Endothelial cell (in vitro differentiated cells): ENCODE data around the gene CMTM7. TPM values are rescaled to one million over a fixed set of nuclear protein-coding genes. Genes with fewer than 3 reads are reported as not detected.

Experiments
- DNase-seq: peaks from one replicate; pipeline ENCODE4 v3.0.0; 2021; ENCODE audit warnings: low spot score
- H3K27ac Mint-ChIP-seq: one replicate; pipeline ENCODE4 v1.8.0; 2021; ENCODE audit warnings: mixed read lengths, inconsistent platforms; ENCODE audit not compliant: unreplicated experiment
- H3K27me3 Mint-ChIP-seq: one replicate; pipeline ENCODE4 v1.8.0; 2021; ENCODE audit warnings: mild to moderate bottlenecking, moderate library complexity, mixed read lengths, inconsistent platforms; ENCODE audit not compliant: unreplicated experiment
- H3K36me3 Mint-ChIP-seq: one replicate; pipeline ENCODE4 v1.8.0; 2021; ENCODE audit warnings: mild to moderate bottlenecking, low read depth, mixed read lengths, inconsistent platforms; ENCODE audit not compliant: unreplicated experiment
- H3K4me1 Mint-ChIP-seq: one replicate; pipeline ENCODE4 v1.8.0; 2021; ENCODE audit warnings: mild to moderate bottlenecking, mixed read lengths, inconsistent platforms; ENCODE audit not compliant: unreplicated experiment
- H3K4me3 Mint-ChIP-seq: one replicate; pipeline ENCODE4 v1.8.0; 2021; ENCODE audit warnings: mild to moderate bottlenecking, mixed read lengths, inconsistent platforms; ENCODE audit not compliant: unreplicated experiment
- H3K9me3 Mint-ChIP-seq: one replicate; pipeline ENCODE4 v1.8.0; 2021; ENCODE audit warnings: mixed read lengths, inconsistent platforms; ENCODE audit not compliant: unreplicated experiment
- total RNA-seq: library from RNA; stranded (reverse); fragmentation: NEBNext Ultra II Directional; extraction: Animal tissue kit (Norgen Biotek cat#: 25700); gene quantifications from one replicate; pipeline ENCODE4 v1.2.1, GENCODE V29; 2021; ENCODE audit not compliant: unreplicated experiment
- TF ChIP-seq, protein P1 (sequence below): fragments of 200-600 bp; sonication (generic); IDR thresholded peaks from one replicate; pipeline ENCODE4 v1.5.0; 2021; ENCODE audit warnings: antibody characterized with exemption; ENCODE audit not compliant: unreplicated experiment

The CMTM7 gene
- total RNA-seq, 1 donor from 2014 or later = 54.4 TPM

DNA sequence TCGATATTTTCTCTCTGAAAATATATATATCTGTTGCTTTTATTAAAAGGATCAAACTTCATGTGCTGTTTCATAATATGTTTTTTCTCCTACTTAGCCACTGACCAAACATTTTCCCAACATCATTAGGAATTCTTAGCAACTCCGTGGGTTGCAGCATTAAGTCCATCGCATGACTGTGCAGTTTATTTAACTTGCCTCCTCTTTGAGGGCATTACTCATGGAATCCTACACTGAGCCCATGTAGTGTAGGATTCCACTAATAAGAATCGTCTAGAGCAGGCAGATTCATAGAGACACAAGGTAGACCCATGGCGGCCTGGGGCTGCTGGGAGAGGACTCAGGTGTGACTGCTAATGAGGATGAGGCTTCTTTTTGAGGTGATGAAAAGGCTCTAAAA lies 61.7 kb downstream of the CMTM7 start:
- Mint-ChIP-seq H3K4me3 (no peak overlapping the region), H3K27ac (peak overlapping the region; percentile 72), H3K4me1 (peaks cover 39% of the 10 kb centered on the region), H3K9me3 (no peaks in the 10 kb centered on the region), H3K36me3 (peaks cover 32% of the 10 kb centered on the region), H3K27me3 (peaks cover 8% of the 10 kb centered on the region)
- TF ChIP-seq, protein P1, sequence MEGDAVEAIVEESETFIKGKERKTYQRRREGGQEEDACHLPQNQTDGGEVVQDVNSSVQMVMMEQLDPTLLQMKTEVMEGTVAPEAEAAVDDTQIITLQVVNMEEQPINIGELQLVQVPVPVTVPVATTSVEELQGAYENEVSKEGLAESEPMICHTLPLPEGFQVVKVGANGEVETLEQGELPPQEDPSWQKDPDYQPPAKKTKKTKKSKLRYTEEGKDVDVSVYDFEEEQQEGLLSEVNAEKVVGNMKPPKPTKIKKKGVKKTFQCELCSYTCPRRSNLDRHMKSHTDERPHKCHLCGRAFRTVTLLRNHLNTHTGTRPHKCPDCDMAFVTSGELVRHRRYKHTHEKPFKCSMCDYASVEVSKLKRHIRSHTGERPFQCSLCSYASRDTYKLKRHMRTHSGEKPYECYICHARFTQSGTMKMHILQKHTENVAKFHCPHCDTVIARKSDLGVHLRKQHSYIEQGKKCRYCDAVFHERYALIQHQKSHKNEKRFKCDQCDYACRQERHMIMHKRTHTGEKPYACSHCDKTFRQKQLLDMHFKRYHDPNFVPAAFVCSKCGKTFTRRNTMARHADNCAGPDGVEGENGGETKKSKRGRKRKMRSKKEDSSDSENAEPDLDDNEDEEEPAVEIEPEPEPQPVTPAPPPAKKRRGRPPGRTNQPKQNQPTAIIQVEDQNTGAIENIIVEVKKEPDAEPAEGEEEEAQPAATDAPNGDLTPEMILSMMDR = no peak
- no peak for DNase-seq

DNA sequence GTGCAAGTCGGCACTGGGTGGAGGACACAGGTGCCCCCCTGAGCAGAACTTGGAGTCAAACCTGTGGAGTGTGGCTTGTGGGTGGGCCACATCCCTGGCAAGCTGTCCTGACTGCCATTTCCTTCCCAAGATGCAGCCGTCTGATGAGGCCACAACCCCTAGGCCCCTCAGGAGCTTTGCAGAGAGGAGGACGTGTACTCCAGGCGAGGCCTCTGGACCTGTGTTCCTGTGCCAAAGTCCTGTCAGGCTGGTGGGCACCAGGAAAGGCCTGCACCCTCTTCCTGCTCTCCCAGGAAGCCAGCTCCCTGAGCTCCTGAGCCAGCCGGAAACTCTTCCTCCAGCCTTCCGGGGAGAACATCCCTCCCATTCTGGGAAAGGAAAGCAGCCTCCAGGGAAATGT lies 62.5 kb downstream of the CMTM7 start:
- TF ChIP-seq, protein P1 = no peak
- no peak overlapping the region for H3K4me3 Mint-ChIP-seq
- no peak for DNase-seq
- peak overlapping the region; percentile 81 for H3K27ac Mint-ChIP-seq
- H3K27me3 Mint-ChIP-seq = peaks cover 4% of the 10 kb centered on the region
- no peaks in the 10 kb centered on the region for H3K9me3 Mint-ChIP-seq
- H3K4me1 Mint-ChIP-seq = peaks cover 32% of the 10 kb centered on the region
- H3K36me3 Mint-ChIP-seq = peaks cover 26% of the 10 kb centered on the region

DNA sequence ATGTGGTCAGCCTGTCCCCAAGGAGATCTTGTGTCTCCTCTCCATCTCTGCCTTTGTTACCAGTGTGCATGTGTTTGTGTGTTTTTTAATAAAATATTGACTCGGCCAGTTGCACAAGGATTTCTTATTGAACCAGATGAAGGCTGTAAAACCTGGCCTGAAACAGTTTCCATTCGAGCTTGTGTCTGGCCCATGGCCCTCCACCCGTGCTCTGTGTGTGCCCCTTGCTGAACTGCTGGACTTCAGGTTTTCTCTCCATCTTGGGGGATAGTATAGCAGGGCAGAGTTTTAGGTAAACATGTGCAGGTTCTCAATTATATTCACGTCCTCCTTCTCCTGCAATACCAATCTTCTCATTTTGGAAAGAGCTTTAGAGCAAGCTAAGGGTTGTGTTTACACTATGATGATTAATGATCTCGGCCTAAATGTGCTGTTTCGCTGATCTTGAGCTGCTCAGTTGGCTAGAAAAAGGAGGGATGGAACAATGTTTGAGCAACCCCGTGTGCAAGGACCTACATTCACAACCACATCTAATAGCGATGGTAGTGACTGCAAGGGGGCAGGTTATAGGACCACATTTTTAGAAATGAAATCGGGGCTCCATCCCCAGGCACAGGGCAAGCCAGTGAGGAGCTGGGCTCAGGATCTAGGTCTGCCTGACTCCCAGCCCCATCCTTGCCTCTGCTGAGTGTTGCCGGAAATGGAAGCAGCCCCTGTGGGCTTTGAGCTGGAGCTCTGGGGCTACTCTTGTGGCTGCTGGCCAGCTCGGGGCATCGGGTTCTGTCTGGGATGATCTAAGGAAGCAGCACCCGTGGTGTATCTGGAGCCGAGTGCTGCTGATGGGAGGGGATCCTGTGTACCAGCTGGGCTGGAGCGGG lies 63.3 kb downstream of the CMTM7 start:
- H3K4me1 Mint-ChIP-seq = peaks cover 35% of the 10 kb centered on the region
- H3K9me3 Mint-ChIP-seq = no peaks in the 10 kb centered on the region
- peak overlapping the region; percentile 81 for H3K27ac Mint-ChIP-seq
- H3K27me3 Mint-ChIP-seq = peaks cover 4% of the 10 kb centered on the region
- TF ChIP-seq, protein P1 = no peak
- H3K36me3 Mint-ChIP-seq = peaks cover 23% of the 10 kb centered on the region
- peak overlapping the region; percentile 3 for H3K4me3 Mint-ChIP-seq
- DNase-seq = no peak

DNA sequence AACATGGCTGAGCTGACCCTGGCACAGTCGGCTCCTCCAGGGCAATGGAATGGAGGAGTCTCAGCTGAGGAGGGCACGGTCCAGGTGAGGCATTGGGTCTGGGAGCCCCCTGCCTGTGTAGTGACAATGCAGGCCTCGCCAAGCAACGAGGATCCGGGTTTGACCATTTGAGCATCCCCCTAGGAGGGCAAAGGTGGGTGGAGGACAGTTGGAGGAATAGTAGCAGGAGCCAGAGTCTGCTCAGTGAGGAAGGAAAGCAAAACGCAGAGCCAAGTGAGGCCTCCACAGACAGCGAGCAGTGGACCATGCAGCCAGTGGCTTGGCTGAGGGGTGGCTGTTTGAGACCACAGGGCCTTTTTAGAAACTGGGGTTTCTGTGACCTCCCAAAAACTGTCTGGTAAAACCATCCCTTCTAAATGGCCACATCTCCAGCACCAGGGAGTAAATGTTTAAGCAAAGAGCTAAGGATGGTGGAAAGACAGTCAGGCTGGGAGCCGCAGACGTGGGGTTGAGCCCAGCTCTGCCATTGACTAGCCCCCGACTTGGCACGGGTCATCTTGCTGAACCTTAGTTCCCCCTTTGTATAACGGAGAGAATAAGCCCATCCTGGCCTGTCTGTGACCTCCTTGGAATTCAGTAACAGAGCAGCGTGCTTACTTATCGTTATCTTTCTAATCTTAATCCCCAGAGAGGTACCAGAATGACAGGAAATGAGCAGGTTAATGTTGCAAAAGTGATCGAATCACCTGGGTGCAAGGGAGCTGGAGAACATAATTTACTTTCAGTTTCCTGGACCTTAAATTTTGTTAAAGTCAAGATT lies 64.2 kb downstream of the CMTM7 start:
- no peak overlapping the region for H3K27ac Mint-ChIP-seq
- peaks cover 30% of the 10 kb centered on the region for H3K4me1 Mint-ChIP-seq
- TF ChIP-seq, protein P1 = no peak
- H3K9me3 Mint-ChIP-seq = no peaks in the 10 kb centered on the region
- peaks cover 20% of the 10 kb centered on the region for H3K36me3 Mint-ChIP-seq
- DNase-seq = no peak
- peaks cover 4% of the 10 kb centered on the region for H3K27me3 Mint-ChIP-seq
- H3K4me3 Mint-ChIP-seq = no peak overlapping the region
